ENCODE data around the gene SPAG6.

SPAG6 gene

GRCh38 chr10:22318772-22319171 is 26.5 kb upstream of the SPAG6 start:
- no peak for TF ChIP-seq CTCF (IDR thresholded peaks at IDR 0.05; ENCODE audit: extremely low read depth, insufficient read depth, missing control alignments)
- in situ Hi-C loops (cut with MboI; ENCODE audit: low pct_unique_long_range_greater_than_20kb, low sequenced_read_pairs, unreplicated experiment) = loop anchor here (25.0 kb wide), 1 partner anchor 669 kb away; no protein-coding TSS in a partner anchor
- no peak for DNase-seq (ENCODE audit: low spot score)

- in situ Hi-C loops (cut with MboI; ENCODE audit: low pct_unique_long_range_greater_than_20kb, low sequenced_read_pairs, unreplicated experiment) = loop anchor here (25.0 kb wide), 1 partner anchor 668 kb away; no protein-coding TSS in a partner anchor
Measured at GRCh38 chr10:22319547-22319979, 25.7 kb upstream of the SPAG6 start.

GRCh38 chr10:22319980-22320558 is 25.2 kb upstream of the SPAG6 start:
- DNase-seq (ENCODE audit: low spot score) = peak; percentile 34
- TF ChIP-seq CTCF (IDR thresholded peaks at IDR 0.05; ENCODE audit: extremely low read depth, insufficient read depth, missing control alignments) = no peak
- in situ Hi-C loops (cut with MboI; ENCODE audit: low pct_unique_long_range_greater_than_20kb, low sequenced_read_pairs, unreplicated experiment) = loop anchor here (10.0 to 25.0 kb wide), 2 partner anchors 315 to 667 kb away; partner anchors contain the start of gene DNAJC1

More at GRCh38 chr10:22319547-22319979, 25.7 kb upstream of the SPAG6 start:
- TF ChIP-seq CTCF (IDR thresholded peaks at IDR 0.05; ENCODE audit: extremely low read depth, insufficient read depth, missing control alignments) = no peak
- no peak for DNase-seq (ENCODE audit: low spot score)

- in situ Hi-C loops (cut with MboI; ENCODE audit: low pct_unique_long_range_greater_than_20kb, low sequenced_read_pairs, unreplicated experiment) = loop anchor here (10.0 to 25.0 kb wide), 2 partner anchors 316 to 667 kb away; partner anchors contain the start of gene DNAJC1
- peak; percentile 7 for TF ChIP-seq CTCF (IDR thresholded peaks at IDR 0.05; ENCODE audit: extremely low read depth, insufficient read depth, missing control alignments)
Measured at GRCh38 chr10:22320591-22321155, 24.6 kb upstream of the SPAG6 start, which contains the start of gene BMI1. TSS of gene BMI1 (plus strand) at chr10:22321099. CDS start at chr10:22326450, 5,351 bp downstream.

GRCh38 chr10:22321156-22321923 is 24.0 kb upstream of the SPAG6 start:
- peak; percentile 76 for DNase-seq (ENCODE audit: low spot score)
- in situ Hi-C loops (cut with MboI; ENCODE audit: low pct_unique_long_range_greater_than_20kb, low sequenced_read_pairs, unreplicated experiment) = loop anchor here (10.0 to 25.0 kb wide), 2 partner anchors 317 to 666 kb away; partner anchors contain the start of gene DNAJC1

More at GRCh38 chr10:22320591-22321155, 24.6 kb upstream of the SPAG6 start, which contains the start of gene BMI1:
- DNase-seq (ENCODE audit: low spot score) = peak; percentile 84

More at GRCh38 chr10:22321156-22321923, 24.0 kb upstream of the SPAG6 start:
- no peak for TF ChIP-seq CTCF (IDR thresholded peaks at IDR 0.05; ENCODE audit: extremely low read depth, insufficient read depth, missing control alignments)

All from GM13977 (cell line).